HG03575 (cell line): Measurements from ENCODE around the gene HSPB7.
"Not testable (repeated sequence)": the region's sequence is repeated elsewhere in the genome, so short reads cannot be mapped to it uniquely, and the experiment has no call there.

Experiments used
- ATAC-seq: cut with Tn5 transposase; IDR thresholded peaks from one replicate; pipeline ENCODE4 v1.9.1; 2021; ENCODE audit not compliant: unreplicated experiment, insufficient number of reproducible peaks, low FRiP score; ENCODE audit errors: extremely low read depth

Gene HSPB7

GRCh38 chr1:16017461-16018303 is at the start of gene HSPB7:
TSS of gene HSPB7 (minus strand) at chr1:16018043. CDS start at chr1:16017963, 80 bp downstream.
- no peak for ATAC-seq

GRCh38 chr1:16067127-16067768 is 49.4 kb upstream of the HSPB7 start:
- no peak for ATAC-seq

GRCh38 chr1:16066245-16066644 is 48.4 kb upstream of the HSPB7 start:
- ATAC-seq: no peak

GRCh38 chr1:16065269-16065576 is 47.4 kb upstream of the HSPB7 start:
- ATAC-seq: no peak

GRCh38 chr1:16064536-16065268 is 46.9 kb upstream of the HSPB7 start:
- ATAC-seq: no peak

- ATAC-seq: no peak
These were observed 46.1 kb upstream of the HSPB7 start for GRCh38 chr1:16063921-16064320.

- no peak for ATAC-seq
These were observed 45.5 kb upstream of the HSPB7 start for GRCh38 chr1:16063226-16063829.

- ATAC-seq: not testable (repeated sequence)
These were observed 44.8 kb upstream of the HSPB7 start for GRCh38 chr1:16062687-16063075.

- ATAC-seq: not testable (repeated sequence)
These were observed 44.3 kb upstream of the HSPB7 start for GRCh38 chr1:16061989-16062686.

GRCh38 chr1:16061266-16061665 is 43.4 kb upstream of the HSPB7 start:
- no peak for ATAC-seq

- not testable (repeated sequence) for ATAC-seq
These were observed 40.7 kb upstream of the HSPB7 start for GRCh38 chr1:16058394-16059120.

GRCh38 chr1:16057314-16057915 is 39.6 kb upstream of the HSPB7 start:
- ATAC-seq: not testable (repeated sequence)

GRCh38 chr1:16056521-16056912 is 38.7 kb upstream of the HSPB7 start:
- ATAC-seq: not testable (repeated sequence)

GRCh38 chr1:16055613-16056520 is 38.0 kb upstream of the HSPB7 start:
- no peak for ATAC-seq

GRCh38 chr1:16054598-16055540 is 37.0 kb upstream of the HSPB7 start:
- ATAC-seq: no peak
